Right lung (tissue), 5 donors: ENCODE data around the gene FNDC3B. TPM values are rescaled to one million over a fixed set of nuclear protein-coding genes. Genes with fewer than 3 reads are reported as not detected.
A peak's percentile ranks its signal among the peaks of the same experiment; 100 is the strongest.

Experiments used
- DNase-seq, 2 donors: peaks; one replicate each; pipeline ENCODE4 v3.0.0-alpha.2; 2013
- polyA plus RNA-seq, 5 donors: library from polyadenylated mRNA; unstranded; fragments of 120-200 nt; gene quantifications; one replicate each; pipeline versions ENCODE4 v1.2.1 to v1.2.3, GENCODE V29; 2013; ENCODE audit warnings: inconsistent platforms in 1 of 5, low replicate concordance in 1 of 5; ENCODE audit not compliant: insufficient read length in 5 of 5, insufficient read depth in 1 of 5

Gene FNDC3B
- polyA plus RNA-seq, 5 donors, result 27.6 to 52.1 (median 40.2) TPM

- DNase-seq, result no peak
Measured at GRCh38 chr3:172133838-172134237, 94.5 kb downstream of the FNDC3B start.

GRCh38 chr3:172134352-172134751 is 95.0 kb downstream of the FNDC3B start:
- no peak for DNase-seq

- DNase-seq, result no peak
Measured at GRCh38 chr3:172135185-172135584, 95.8 kb downstream of the FNDC3B start.

- DNase-seq, result no peak
Measured at GRCh38 chr3:172135820-172136219, 96.4 kb downstream of the FNDC3B start.

- no peak for DNase-seq
Measured at GRCh38 chr3:172136330-172136729, 97.0 kb downstream of the FNDC3B start.

DNA sequence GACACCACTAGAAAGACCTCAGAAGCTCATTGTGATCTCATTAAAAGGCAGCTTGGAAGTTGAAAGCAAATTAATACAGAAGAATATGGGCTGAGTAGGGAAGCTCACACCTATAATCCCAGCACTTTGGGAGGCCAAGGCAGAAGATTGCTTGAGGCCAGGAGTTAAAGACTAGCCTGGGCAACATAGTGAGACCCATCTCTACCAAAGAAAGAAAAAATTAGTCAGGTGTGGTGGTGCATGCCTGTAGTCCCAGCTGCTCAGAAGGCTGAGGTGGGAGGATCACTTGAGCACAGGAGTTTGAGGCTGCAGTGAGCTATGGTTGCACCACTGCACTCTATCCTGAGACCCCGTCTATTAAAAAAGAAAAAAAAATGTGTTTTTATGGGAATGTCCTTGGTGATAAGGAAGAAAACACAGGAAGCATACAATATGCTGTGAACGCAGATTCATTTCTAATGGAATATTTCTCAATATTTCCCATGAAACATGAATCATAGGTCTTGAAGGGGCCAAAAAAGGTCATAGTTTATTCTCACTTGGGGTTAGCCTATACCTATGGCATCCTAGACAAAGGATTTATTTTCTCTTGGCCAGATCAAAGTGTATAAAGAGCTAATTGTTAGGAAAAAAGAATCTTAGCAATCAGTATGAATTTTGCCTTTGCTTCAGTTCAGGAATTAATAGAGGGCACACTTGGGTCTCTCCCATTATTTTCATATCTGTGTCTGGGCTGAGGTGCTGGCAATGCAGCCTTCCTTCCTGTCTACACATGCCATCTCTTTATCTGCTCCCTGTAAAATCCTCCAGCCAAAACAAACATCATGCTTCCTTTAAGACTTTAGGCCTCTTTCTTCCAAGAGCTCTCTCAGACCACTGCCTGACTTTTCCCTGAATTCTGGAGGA is 98.2 kb downstream of the FNDC3B start:
- no peak for DNase-seq

DNA sequence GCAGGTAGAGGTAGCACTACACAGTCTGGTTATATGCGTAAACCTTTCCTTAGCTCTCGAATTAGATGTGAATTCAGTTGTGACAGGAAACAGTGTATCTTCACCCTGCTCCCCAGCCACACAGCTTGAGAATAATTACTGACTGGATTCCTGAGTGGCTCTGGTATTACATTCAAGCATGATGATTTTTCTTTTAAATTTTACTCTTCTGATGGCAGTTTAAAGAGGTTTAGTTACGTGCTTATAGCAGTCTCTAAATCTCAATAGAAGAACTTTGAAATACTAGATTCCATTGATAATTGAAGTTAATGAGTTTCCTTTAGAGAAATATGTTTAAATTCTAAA is 98.8 kb downstream of the FNDC3B start:
- no peak for DNase-seq

DNA sequence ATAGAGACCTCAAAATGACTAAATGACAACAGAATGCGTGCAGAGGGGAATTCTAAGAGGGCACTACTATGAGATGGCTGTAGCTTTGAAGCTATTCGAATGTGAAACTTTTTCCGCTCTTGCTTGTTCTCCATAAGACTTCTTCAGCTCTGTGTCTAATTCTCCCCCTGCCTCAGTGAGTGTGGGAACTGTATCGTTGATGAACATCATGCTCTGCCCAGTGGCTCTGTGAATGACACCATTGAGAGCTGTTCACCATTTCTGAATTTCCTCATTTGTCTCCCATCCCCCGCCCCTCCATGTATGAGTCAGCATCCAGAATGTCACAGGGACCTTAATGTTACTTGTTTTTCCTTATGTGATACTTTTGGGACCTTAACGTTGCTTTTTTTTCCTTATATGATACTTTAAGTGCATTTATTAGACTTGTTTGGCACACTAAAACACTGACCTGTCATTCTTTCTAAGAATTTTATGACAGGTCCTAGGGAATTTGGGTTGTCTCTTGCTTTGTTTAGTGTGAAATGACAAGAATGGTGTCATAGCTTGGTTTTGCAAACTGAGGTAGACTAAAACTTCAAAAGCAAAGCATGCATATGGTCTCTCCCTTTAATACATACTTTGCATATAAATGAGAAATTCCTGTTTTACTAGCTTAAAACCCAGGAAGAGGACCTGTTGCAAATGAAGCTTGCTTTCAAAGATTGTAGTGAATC is 99.6 kb downstream of the FNDC3B start:
- no peak for DNase-seq

- no peak for DNase-seq
Measured at GRCh38 chr3:172139528-172140276, 100.3 kb downstream of the FNDC3B start.

GRCh38 chr3:172140499-172141391 is 101.4 kb downstream of the FNDC3B start:
- DNase-seq, result peak in 1 of 2 donors; percentile 73

DNA sequence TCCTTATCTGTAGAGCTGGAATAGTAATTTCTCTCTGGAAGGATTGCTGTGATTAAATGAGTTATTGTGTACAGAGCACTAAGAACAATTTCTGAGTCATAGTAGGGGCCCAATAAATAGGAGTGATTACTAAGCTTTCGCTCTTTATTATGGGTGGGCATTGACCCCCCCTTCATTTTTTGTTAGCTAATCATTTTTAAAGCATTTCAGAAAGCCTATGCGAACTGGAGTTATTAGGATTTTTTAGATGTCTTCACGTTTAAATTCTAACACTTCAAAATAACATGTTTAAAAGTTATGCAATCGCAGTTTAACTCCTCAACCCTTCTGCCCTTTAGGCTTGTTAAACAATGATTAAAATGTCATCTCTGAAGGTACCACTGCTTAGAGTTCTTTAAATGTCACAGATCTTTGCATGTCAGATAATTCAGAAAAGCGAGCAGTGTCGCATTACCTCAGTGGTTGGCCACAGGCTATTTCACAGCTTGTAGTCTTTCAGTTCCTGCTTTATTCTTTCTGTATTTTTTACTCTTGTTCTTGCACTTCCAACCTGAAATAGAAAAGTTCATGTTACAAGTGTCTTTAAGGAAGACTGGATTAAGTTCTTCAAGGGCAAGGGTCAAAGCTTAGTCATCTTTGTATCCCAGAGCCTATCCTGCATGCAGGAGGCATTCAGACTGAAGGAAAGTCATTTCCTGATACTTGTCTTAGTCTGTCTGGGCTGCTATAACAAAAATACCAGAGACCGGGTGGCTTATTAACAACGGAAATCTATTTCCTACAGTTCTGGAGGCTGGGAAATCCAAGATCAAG is 102.9 kb downstream of the FNDC3B start:
- no peak for DNase-seq

GRCh38 chr3:172142864-172143451 is 103.6 kb downstream of the FNDC3B start:
- DNase-seq, result no peak

DNA sequence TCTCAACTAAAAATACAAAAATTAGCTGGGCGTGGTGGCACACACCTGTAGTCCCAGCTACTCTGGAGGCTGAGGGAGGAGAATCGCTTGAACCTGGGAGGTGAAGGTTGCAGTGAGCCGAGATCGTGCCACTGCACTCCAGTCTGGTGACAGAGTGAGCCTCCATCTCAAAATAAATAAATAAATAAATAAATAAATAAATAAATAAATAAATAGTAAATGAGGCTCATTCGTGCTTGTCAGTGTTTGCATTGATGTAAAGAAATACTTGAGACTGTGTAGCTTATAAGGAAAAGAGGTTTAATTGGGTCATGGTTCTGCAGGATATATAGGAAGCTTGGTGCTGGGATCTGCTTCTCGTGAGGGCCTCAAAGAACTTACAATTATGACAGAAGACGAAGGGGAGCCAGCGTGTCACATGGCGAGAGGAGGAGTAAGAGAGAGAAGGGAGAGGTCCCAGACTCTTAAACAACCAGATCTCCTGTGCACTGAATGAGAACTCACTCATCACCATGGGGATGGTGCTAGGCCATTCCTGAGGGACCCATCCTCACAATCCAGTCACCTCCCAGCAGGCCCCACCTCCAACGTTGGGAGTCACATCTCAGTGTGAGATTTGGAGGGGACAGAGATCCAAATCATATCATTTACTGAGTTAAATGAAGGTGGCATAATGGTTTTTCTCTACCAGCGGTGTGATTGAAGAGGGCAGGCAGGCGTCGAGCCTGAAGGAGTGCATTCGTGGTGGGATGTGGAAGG is 104.5 kb downstream of the FNDC3B start:
- DNase-seq, result no peak

- no peak for DNase-seq
Measured at GRCh38 chr3:172144601-172145000, 105.2 kb downstream of the FNDC3B start.

GRCh38 chr3:172145031-172145686 is 105.8 kb downstream of the FNDC3B start:
- DNase-seq, result no peak

DNA sequence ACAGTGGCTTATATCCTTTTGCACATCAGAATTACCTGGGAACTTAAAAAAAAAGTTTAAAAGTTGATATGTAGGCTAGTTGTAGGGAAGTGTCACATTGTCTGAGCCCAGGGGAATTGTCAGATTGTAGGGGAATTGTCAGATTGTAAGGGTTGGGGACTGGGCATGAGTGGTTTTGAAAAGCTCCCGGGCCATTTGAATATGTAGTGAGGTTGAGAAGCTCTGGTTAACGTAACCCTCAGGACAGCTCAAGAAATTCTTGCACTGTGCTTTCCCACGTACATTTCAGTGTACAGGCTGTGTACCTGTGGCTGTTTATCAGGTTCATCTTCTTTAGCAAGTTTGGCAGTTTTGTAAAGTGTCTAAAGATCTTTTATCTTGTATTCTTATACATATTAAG is 107.0 kb downstream of the FNDC3B start:
- no peak for DNase-seq

- no peak for DNase-seq
Measured at GRCh38 chr3:172147113-172147818, 107.9 kb downstream of the FNDC3B start.

DNA sequence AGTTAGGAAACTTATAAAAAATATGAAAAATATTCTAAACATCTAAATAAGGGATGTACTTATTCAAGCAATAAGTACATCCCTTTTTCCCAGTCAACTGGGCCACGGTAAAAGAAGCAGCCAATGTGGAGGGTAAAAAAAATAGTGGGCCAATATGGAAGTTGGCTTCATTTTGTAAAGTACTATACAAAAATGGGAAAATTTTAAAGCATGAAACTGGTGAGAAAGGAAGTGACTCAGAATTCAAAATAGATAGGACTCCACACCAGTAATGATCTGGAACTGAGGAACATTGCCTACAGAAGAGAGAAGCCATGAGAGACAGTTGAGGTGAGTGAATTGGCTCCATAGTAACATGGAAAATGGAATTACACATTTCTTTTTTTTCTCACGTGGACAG is 108.9 kb downstream of the FNDC3B start:
- no peak for DNase-seq
